ENCODE data around the gene G6PC3.
"Not testable (repeated sequence)": the region's sequence is repeated elsewhere in the genome, so short reads cannot be mapped to it uniquely, and the experiment has no call there.

G6PC3 gene

DNA sequence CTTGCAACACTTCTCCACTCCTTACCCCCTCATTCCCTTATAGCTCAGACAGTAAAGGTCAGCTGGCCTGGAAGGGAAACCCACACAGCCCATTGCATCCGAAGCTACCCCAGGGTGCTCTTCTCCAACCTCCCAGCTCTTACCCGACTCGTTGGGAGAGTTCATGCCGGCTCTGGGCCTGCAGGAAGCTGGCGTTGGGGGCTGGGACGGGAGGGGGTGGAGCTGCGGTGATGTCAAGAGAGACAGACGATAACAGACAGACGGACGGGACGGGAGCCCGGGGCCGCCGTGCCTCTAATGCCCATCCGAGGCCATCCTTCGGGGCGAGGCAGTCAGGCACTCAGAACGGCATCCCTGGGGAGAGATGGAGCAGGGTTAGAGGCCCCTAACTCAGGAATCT, 46.8 kb downstream of the G6PC3 start:
- Histone ChIP-seq H3K4me1 (peaks cover 13% of the 10 kb centered on the region), H3K36me3 (no peaks in the 10 kb centered on the region; the same call in none of the 2 replicates), H3K9me3 (no peaks in the 10 kb centered on the region), H3K4me3 (ENCODE audit: low read depth, low read length) (no peak overlapping the region), H3K27me3 (no peaks in the 10 kb centered on the region)
- DNase-seq = no peak
- no peak for TF ChIP-seq CTCF (IDR thresholded peaks at IDR 0.05; ENCODE audit: low read depth, low read length)

- no peaks in the 10 kb centered on the region for H3K27me3 ChIP-seq
- peaks cover 16% of the 10 kb centered on the region for H3K4me1 ChIP-seq
- no peak overlapping the region for H3K4me3 ChIP-seq (ENCODE audit: low read depth, low read length)
- no peaks in the 10 kb centered on the region for H3K9me3 ChIP-seq
- no peak for DNase-seq
- H3K36me3 ChIP-seq = no peaks in the 10 kb centered on the region; the same call in none of the 2 replicates
- TF ChIP-seq CTCF (IDR thresholded peaks at IDR 0.05; ENCODE audit: low read depth, low read length) = no peak
Measured at GRCh38 chr17:44118427-44119050, 48.0 kb downstream of the G6PC3 start.

DNA sequence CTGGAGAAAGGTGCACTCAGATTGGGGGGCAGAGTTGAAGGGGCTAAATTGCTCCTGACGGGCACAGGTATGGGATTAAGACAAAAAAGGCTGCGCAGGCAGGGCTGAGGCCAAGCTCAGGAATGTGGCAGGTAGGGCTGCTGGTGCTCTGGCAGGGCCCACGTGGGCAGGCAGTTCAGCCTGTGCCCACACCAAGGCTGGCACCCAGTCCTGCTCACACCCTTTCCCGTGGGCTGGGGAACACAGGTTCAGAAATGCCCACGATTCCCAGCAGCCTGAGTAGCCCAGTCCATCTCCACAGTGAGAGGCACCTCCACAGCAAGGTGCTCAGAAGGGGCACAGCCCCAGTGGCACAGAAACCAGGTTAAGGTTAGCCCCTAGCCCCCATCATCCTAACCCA, 48.5 kb downstream of the G6PC3 start:
- DNase-seq = no peak

GRCh38 chr17:44119798-44120197, 49.3 kb downstream of the G6PC3 start:
- no peak for DNase-seq
- no peak for TF ChIP-seq CTCF (IDR thresholded peaks at IDR 0.05; ENCODE audit: low read depth, low read length)
- Histone ChIP-seq H3K9me3 (no peaks in the 10 kb centered on the region), H3K36me3 (no peaks in the 10 kb centered on the region; the same call in 1 of the 2 replicates), H3K27me3 (no peaks in the 10 kb centered on the region), H3K4me1 (peaks cover 19% of the 10 kb centered on the region), H3K4me3 (ENCODE audit: low read depth, low read length) (no peak overlapping the region)

More for the DNA sequence above, 48.5 kb downstream of the G6PC3 start:
- H3K27me3 ChIP-seq = no peaks in the 10 kb centered on the region
- no peaks in the 10 kb centered on the region for H3K9me3 ChIP-seq
- peaks cover 16% of the 10 kb centered on the region for H3K4me1 ChIP-seq
- no peaks in the 10 kb centered on the region; the same call in none of the 2 replicates for H3K36me3 ChIP-seq
- no peak overlapping the region for H3K4me3 ChIP-seq (ENCODE audit: low read depth, low read length)
- TF ChIP-seq CTCF (IDR thresholded peaks at IDR 0.05; ENCODE audit: low read depth, low read length) = no peak

GRCh38 chr17:44120281-44120680, 49.7 kb downstream of the G6PC3 start:
- not testable (repeated sequence) for H3K4me3 ChIP-seq (ENCODE audit: low read depth, low read length); H3K36me3 ChIP-seq; H3K9me3 ChIP-seq; DNase-seq; H3K27me3 ChIP-seq
- H3K4me1 ChIP-seq = peaks cover 18% of the 10 kb centered on the region

GRCh38 chr17:44120851-44121605, 50.5 kb downstream of the G6PC3 start:
- no peak for DNase-seq
- Histone ChIP-seq H3K4me1 (peaks cover 16% of the 10 kb centered on the region), H3K36me3 (no peaks in the 10 kb centered on the region), H3K4me3 (ENCODE audit: low read depth, low read length) (no peak overlapping the region), H3K9me3 (no peaks in the 10 kb centered on the region), H3K27me3 (no peaks in the 10 kb centered on the region)
- no peak for TF ChIP-seq CTCF (IDR thresholded peaks at IDR 0.05; ENCODE audit: low read depth, low read length)
